ENCODE results near the gene DSN1. TPM values are rescaled to one million over a fixed set of nuclear protein-coding genes. Genes with fewer than 3 reads are reported as not detected.

DSN1 gene
- total RNA-seq, 1 donor from 2014 or later, result 24.1 TPM

GRCh38 chr20:36758276-36758675, 15.3 kb downstream of the DSN1 start:
- no peaks in the 10 kb centered on the region for H3K27me3 Mint-ChIP-seq
- H3K4me1 Mint-ChIP-seq (ENCODE audit: unreplicated experiment), result peaks cover 4% of the 10 kb centered on the region
- TF ChIP-seq, protein P1, sequence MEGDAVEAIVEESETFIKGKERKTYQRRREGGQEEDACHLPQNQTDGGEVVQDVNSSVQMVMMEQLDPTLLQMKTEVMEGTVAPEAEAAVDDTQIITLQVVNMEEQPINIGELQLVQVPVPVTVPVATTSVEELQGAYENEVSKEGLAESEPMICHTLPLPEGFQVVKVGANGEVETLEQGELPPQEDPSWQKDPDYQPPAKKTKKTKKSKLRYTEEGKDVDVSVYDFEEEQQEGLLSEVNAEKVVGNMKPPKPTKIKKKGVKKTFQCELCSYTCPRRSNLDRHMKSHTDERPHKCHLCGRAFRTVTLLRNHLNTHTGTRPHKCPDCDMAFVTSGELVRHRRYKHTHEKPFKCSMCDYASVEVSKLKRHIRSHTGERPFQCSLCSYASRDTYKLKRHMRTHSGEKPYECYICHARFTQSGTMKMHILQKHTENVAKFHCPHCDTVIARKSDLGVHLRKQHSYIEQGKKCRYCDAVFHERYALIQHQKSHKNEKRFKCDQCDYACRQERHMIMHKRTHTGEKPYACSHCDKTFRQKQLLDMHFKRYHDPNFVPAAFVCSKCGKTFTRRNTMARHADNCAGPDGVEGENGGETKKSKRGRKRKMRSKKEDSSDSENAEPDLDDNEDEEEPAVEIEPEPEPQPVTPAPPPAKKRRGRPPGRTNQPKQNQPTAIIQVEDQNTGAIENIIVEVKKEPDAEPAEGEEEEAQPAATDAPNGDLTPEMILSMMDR (conservative IDR thresholded peaks at IDR 0.05), result no peak
- no peaks in the 10 kb centered on the region for H3K9me3 Mint-ChIP-seq
- H3K4me3 Mint-ChIP-seq, result no peak overlapping the region
- DNase-seq (ENCODE audit: extremely low spot score, unreplicated experiment), result no peak
- no peak overlapping the region for H3K27ac Mint-ChIP-seq
- H3K36me3 Mint-ChIP-seq, result no peaks in the 10 kb centered on the region

GRCh38 chr20:36756496-36756895, 17.1 kb downstream of the DSN1 start:
- Mint-ChIP-seq H3K4me3 (no peak overlapping the region), H3K4me1 (ENCODE audit: unreplicated experiment) (peaks cover 4% of the 10 kb centered on the region), H3K27me3 (no peaks in the 10 kb centered on the region), H3K9me3 (no peaks in the 10 kb centered on the region), H3K27ac (no peak overlapping the region), H3K36me3 (peaks cover 7% of the 10 kb centered on the region)
- TF ChIP-seq, protein P1 (conservative IDR thresholded peaks at IDR 0.05), result no peak
- DNase-seq (ENCODE audit: extremely low spot score, unreplicated experiment), result no peak

GRCh38 chr20:36754656-36755222, 18.8 kb downstream of the DSN1 start:
- H3K27me3 Mint-ChIP-seq, result no peaks in the 10 kb centered on the region
- H3K4me3 Mint-ChIP-seq, result no peak overlapping the region
- no peaks in the 10 kb centered on the region for H3K9me3 Mint-ChIP-seq
- H3K36me3 Mint-ChIP-seq, result peaks cover 8% of the 10 kb centered on the region
- DNase-seq (ENCODE audit: extremely low spot score, unreplicated experiment), result no peak
- TF ChIP-seq, protein P1 (conservative IDR thresholded peaks at IDR 0.05), result peak; percentile 79
- no peak overlapping the region for H3K27ac Mint-ChIP-seq
- peaks cover 4% of the 10 kb centered on the region for H3K4me1 Mint-ChIP-seq (ENCODE audit: unreplicated experiment)

GRCh38 chr20:36752582-36752981, 21.0 kb downstream of the DSN1 start:
- H3K9me3 Mint-ChIP-seq, result no peaks in the 10 kb centered on the region

GRCh38 chr20:36745927-36746659, 27.5 kb downstream of the DSN1 start, which contains the start of gene NDRG3:
TSS of gene NDRG3 (minus strand) at chr20:36746090. CDS start at chr20:36721735, 24,355 bp downstream.
- no peaks in the 10 kb centered on the region for H3K27me3 Mint-ChIP-seq
- H3K36me3 Mint-ChIP-seq, result no peaks in the 10 kb centered on the region
- DNase-seq (ENCODE audit: extremely low spot score, unreplicated experiment), result peak; percentile 92
- H3K27ac Mint-ChIP-seq, result peak within 1 kb of the TSS; percentile 87
- TF ChIP-seq, protein P1 (conservative IDR thresholded peaks at IDR 0.05), result peak; percentile 24
- H3K4me3 Mint-ChIP-seq, result peak within 1 kb of the TSS; percentile 89
- H3K9me3 Mint-ChIP-seq, result no peaks in the 10 kb centered on the region
- peaks cover 14% of the 10 kb centered on the region for H3K4me1 Mint-ChIP-seq (ENCODE audit: unreplicated experiment)

More at GRCh38 chr20:36752582-36752981, 21.0 kb downstream of the DSN1 start:
- DNase-seq (ENCODE audit: extremely low spot score, unreplicated experiment), result no peak
- Mint-ChIP-seq H3K27me3 (no peaks in the 10 kb centered on the region), H3K4me1 (ENCODE audit: unreplicated experiment) (peaks cover 4% of the 10 kb centered on the region), H3K36me3 (peaks cover 8% of the 10 kb centered on the region), H3K4me3 (no peak overlapping the region), H3K27ac (no peak overlapping the region)
- TF ChIP-seq, protein P1 (conservative IDR thresholded peaks at IDR 0.05), result no peak

Data from type B pancreatic cell (in vitro differentiated cells).